GM18502 (cell line): ENCODE data around the gene SLC30A9.

Source experiments
- ATAC-seq: cut with Tn5 transposase; IDR thresholded peaks from one replicate; pipeline ENCODE4 v1.9.1; 2021; ENCODE audit warnings: mild to moderate bottlenecking; ENCODE audit not compliant: unreplicated experiment, poor library complexity

Gene SLC30A9

DNA sequence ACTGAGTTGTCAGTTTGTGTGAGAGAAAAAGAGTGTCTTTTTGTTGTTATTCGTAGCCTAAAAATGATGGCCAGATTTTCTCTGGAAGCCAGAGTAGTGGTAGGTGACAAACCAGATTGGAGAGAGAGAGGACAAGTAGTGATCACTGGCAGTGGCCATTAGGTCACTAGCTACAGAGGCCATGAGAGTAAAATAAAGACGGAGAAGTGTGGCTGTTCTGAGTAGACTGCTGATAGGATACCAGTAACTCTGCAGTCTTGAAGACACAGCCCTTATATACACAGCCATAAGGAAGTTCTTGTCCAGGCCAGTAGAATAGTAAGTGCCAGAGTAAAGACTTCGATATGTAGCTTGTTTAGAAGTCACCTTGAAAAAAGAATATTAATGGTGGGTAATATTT, 7.7 kb downstream of the SLC30A9 start:
- ATAC-seq = no peak

DNA sequence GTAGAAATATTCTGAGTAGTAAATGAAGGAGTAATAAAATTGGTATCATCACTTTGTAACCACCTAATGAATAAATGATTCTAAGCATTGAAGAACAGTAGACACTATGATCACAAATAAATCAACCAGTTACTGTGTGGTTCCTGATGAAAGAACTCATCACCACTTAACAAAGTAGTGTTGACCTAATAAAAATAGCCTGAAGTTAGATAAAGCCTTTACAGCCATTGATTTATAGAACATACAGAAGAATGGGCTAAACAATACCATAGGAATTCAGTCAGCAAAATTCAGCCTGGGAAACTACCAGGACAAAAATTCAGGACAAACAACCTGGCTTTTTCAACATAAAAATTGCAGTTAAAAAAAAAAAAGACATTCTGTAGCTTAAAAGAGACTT, 9.0 kb downstream of the SLC30A9 start:
- ATAC-seq = no peak

DNA sequence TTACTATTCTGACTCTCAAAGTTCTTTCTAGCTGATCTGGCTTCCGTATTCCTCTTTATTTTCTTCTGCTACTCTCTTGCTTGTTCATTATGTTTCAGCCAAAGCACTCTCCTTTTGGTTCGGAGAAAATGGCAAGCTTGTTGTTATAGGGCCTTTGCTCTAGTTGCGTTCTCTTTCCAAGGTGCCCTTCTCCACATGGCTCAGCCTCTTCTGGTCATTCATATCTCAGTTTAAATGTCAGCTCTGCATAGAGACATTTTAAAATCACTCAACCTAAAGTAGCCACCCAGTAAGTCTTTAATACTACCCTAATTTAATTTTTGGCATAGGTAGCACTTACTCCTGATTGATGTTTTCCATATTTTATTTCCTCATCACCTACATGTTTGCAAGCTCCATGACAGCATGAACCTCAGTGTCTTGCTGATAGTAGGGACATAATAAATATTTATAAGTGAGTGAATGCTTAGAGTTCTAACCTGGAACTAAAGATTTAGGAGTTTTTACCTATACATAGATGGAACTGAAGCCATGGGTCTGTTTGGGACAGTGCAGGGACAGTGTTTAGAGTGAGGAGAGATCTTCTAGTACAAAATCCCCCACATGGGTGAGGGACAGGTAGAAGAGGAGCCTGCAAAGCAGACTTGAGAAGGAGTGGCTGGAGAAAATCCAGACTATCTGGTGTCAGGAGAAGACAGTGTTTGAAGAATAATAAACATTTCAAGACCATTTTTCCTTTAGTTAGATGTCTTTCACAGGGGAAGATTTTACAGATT, 17.9 kb downstream of the SLC30A9 start:
- ATAC-seq = no peak

DNA sequence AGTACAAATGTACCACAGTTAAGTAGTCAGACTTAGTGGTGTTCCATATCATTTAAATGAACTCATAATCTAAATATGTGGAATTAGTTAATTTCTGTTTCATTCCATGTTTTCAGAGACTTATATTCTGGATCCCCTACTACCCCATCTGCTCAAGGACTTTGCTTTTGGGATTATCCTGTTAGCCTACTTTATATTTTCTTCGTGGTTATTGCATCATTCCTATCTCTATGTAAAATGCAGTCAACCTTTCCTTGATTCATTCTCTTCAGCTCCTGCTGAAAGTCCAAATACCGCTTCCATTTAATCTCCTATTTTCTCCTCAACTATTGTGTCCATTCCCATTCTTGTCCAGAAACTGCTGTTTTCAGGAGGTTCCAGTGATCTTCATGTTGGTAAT, 25.1 kb downstream of the SLC30A9 start:
- ATAC-seq = no peak

DNA sequence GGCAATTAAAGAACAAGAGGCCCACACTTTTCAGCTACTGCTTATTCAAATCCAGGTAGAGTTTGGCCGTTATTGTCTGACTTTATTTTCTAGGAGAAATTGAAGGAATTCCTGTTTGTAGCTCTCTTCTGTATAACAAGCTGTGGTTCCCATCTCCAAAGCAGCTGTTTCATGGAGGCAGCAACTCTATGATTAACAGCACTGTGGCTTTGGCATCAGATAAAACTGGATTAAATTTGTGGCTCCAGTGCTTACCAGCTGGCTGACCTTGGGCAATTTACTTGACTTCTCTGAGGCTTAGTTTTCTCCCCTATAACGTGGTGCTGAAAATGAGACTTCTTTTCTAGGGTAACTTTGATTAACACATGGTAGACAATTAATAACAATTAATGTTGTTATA, 28.1 kb downstream of the SLC30A9 start:
- no peak for ATAC-seq

DNA sequence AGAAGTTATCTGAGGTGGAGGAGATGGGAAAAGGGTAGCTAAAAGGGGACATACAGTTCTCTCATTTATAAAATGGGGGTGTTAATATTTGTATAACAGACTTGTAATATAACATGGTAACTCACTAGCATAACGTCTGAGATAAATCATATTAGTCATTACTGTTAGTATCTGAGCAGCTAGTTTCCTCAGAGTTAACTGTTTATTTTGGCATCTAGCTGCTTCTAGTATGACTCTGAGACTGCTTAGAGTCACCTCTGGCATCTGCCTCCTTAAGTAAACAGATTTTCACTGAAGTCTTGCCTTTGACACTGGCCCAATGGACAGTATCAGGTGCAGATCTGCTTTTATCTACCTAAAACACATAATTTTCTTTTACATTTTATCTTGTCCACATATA, 58.1 kb downstream of the SLC30A9 start:
- no peak for ATAC-seq

DNA sequence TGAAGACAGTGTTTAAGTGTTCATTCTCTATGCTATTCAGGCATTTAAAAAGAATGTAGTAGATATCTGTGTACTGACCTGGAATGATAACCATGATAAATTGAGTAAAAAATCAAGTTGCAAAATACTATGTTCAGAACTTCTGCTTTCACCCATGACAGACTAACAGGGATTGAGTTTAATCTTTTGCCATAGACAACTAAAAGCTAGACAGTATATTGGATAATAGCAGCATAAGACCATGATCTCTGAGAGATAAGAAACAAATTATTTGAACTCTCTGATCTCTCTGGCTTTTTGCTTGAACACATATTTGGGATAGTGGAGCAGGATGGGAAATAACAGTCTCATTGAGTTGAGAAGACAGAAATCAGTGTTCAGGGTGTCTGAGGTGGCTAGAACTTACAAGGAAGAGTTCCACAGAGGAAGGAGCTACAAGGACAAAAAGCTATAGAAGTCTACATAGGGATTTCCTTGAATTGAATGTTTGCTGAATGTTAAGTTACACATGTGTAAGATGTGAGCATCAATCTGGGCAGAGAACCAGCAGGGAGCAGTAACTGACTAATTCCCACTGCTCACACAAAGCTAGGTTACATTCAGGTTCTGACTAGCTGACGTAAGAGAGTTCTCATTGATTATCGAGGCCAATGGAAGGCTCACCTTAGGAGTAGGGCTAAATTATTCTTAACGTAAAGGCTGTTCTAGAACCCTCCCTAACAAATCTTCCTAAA, 60.4 kb downstream of the SLC30A9 start:
- no peak for ATAC-seq

DNA sequence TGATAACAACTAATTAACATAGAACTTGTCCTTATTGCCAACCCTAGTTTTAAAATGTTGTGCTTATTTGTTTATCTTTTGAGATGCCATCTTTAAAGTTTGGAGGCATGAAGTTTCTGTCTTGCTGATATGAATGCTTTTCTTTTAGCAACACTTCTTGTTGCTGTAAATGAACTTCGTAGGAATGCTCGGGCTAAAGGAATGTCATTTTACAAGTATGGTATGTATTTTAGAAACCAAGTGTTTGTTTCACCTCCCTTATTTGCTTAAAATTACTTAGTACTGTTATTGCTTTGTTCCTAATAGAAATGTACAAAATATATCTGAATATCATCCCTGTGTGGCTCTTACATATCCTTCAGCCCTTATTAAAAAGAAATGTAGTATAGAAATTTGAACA, 76.1 kb downstream of the SLC30A9 start:
- no peak for ATAC-seq

DNA sequence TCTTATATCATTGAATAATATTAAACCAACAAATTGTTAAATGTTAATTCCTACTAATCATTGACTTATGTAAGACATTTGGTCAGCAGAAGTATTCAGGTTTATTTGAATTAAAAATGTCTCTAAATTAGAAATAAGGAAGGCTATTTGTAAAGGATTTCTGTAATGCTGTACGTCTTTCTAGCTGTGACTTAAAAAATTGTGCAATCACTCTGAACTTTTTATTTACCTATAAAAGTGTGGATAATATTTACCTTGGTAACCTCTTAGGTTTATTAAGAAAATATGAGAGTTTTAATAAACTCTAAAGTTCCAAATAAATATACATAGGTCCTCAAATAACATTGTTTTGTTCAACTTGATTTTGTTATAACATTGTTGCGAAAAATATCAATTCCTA, 76.9 kb downstream of the SLC30A9 start:
- ATAC-seq = no peak

DNA sequence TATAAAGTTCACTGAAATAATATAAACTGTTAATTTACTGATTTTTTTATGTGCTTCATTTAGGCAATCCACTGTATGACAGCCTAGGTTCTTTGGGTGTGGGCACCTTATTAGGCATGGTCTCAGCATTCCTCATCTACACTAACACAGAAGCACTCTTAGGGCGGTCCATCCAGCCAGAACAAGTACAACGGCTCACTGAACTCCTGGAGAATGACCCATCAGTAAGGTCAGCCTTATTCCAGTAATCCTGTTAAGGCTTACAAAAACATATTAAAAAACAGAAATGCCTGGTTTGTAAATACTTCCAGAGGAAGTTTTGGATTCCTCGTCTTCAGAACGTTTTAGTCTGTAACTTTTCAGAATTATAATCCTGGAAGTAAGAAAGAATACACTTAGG, 80.1 kb downstream of the SLC30A9 start:
- ATAC-seq = no peak

DNA sequence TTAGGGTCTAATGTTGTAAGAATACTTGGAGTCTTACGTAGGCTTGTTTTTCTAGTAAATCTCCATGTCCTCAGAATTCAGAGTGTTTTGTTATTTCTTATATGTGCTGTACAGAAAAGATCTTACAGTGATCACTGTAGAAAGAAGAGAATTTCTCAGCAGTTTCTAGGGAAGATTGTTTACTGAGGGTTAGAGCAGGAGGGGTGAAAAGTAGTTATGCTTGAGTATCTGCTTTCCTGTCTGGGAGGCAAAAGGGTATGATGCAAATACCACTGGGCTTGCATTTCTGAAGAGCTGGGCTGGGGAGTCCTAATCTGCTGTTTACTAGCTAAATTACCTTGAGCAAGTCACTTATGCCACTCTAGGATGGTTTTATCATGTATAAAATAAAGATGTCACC, 84.0 kb downstream of the SLC30A9 start:
- ATAC-seq = no peak

DNA sequence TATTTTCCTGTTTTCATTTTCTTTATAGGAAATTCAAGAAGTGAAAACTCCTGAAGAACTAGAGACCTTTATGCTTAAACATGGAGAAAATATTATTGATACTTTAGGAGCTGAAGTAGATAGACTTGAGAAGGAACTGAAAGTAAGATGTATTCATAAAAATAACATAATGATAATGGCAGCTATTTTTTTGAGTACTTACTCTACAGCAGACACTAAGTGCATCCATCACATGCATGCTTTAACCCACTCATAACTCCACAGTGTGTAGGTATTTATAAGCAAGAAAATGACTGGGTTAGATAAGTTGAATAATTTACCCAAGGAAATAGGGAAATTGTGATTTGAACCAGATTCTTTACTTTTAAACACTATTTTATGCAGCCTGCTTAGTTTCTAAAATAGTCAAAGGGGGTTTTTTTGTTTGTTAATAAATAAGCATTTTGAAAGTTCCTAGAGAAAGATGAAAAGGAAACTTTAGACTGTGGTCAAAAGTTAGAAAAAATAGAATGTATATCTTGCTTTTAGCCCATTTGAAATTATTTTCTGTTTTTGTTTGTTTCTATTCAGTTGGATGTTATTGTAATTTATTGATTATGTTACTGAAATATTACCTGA, 88.0 kb downstream of the SLC30A9 start:
- ATAC-seq = peak; percentile 91

DNA sequence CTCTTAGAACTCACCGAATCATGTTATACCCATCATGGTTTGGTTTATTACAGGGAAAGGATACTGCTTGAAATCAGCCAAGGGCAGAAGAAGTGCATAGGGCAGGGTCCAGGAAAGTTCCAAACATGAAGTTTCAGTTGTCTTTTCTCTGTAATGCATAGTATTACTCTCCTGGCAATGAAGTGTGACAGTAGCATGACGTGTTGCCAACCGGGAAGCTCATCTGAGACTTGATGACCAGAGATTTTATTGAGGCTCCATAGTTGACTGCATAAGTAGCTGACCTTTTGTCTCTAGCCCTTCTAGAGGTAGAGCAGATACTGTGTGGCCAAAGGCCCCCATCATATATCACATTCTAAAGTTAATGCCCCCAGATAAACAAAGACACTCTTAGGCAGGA, 90.0 kb downstream of the SLC30A9 start:
- ATAC-seq = no peak

DNA sequence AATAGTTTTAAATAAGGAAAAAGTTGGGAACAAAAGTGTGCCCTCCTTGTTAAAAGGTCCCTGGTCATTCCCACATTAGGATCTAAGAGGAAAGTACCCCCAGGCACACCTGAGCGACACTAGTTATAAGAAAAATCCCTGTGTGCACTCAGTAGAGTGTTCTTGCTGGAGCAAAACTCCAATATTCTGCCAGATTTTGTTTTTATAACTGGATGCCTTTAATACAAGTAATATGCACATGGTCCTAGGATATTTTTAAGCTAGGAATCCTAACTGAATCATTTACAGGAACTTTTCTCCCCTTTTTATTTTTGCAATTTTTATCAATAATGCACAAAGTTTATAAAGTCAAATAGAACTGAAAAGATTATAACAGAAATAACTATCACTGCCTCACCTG, 93.5 kb downstream of the SLC30A9 start:
- ATAC-seq = no peak

DNA sequence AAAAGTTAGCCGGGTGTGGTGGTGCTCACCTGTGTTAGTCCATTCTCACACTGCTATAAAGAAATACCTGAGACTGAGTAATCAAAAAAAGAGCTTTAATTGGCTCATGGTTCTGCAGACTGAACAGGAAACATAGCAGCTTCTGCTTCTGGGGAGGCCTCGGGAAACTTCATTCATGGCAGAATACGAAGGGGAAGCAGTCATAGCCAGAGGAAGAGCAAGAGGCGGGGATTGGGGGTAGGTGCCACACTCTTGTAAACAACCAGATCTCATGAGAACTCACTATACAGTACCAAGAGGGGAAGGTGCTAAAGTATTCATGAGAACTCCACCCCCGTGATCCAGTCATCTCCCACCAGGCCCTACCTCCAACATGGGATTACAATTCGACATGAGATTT, 98.1 kb downstream of the SLC30A9 start:
- ATAC-seq = no peak

DNA sequence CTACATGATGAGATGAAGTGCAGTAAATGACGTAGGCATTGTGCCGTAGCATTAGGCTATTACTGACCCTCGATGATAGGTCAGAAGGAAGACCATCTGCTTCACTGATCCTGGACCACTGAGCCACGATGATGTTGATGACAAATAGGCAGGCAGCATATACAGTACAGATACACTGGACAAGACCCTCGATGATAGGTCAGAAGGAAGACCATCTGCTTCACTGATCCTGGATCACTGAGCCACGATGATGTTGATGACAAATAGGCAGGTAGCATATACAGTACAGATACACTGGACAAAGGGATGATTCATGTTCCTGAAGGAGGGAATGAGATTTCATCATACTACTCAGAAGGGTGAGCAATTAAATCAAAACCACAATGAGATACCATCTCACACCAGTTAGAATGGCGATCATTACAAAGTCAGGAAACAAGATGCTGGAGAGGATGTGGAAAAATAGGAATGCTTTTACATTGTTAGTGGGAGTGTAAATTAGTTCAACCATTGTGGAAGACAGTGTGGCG, 111.2 kb downstream of the SLC30A9 start:
- no peak for ATAC-seq

DNA sequence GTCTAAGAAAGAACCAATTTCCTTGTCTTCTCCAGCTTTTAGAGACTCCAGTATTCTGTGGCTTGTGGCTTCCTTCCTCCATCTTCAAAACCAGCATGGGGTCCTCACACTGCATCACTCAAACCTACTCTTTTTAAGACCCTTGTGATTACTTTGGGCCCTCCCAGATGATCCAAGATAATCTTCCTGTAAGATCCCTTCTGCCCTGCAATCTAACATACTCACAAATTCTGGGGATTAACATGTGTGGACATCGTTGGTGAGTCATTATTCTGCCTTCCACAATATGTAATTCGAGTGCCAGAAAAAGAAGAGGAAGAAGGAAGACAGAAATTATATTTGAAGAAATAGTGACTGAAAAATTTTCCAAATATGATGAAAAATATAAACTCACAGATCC, 114.2 kb downstream of the SLC30A9 start:
- no peak for ATAC-seq

DNA sequence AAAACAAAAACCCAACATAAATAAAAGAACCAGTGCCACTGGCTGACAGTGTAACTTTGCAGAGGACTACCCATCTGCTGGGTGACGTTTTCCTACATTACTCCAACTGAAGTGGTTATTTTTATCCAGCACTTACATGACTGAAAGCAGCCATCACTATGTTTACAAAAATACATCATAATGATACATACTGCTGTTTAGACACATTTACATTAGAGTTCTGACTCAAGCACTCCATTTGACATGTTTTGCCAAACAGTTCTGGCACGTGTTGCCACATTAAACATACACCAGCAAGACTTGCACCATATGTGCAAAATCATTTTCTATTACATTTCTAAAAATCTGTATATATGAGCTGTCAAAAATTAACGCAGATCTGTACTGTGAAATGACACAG, 122.5 kb downstream of the SLC30A9 start:
- ATAC-seq = no peak

DNA sequence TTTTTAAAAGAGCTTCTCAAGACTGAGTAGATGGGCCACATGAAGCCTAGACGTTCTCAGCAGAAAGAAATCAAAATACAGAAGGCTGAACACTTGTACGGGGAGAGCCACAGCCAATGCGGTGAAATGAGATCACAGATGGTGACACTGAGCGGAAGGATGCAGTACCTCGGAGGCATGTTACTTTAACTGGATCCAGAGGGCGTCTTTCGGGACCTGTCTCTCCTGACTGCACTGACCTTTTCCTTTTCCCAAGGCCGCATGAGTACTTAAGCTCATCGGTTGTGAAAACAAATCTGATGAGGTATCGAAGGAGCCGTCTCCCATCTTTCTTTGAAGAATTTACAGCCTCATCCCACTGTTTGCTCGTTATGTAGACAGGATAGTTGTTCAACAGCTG, 129.6 kb downstream of the SLC30A9 start:
- ATAC-seq = no peak

DNA sequence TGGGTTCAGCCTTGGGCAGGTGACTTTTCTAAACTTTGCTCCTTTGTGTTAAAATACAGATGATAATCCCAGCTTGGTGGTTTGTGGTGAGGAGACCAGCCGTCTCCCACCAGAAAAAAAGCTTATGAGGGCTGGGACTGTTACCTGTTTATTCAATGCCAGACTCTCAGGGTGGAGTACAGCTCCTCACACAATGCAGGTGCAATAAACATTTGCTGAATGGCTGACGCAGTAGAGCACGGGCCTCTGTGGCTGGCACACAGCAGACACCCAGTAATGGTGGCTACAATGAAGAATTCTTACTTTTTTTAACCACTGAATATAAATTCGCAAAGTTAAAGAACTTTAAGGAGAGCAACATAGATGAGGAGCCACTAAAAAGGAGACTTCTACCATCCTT, 131.9 kb downstream of the SLC30A9 start:
- no peak for ATAC-seq

DNA sequence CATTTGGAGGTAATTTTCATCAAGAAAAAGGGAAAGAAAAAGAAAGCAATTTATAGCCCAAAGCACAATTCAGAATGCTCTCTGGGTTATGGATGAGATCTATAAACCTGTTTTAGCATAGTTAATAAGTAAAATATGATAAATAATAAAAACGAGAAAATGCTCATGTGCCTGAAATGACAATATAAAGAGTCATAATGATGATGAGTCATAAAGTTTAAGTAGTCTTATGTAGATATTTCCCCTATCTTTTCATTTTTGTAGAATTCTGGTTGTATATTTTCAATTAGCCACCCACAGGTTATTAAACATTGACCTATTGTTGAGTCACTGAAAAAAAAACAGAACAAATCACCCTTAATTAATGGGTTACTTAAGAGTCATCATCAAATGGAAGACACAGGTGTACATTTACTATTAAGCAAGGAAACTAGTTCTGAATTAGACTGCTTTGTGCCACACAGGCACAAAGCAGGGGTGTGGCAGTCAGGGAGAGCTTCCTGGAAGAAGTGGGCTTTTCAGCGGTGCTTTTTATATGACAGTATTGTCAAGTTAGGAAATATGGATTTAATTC, 132.8 kb downstream of the SLC30A9 start:
- no peak for ATAC-seq
